PC-9 (cell line): ENCODE data around the gene ATP13A3. TPM values are rescaled to one million over a fixed set of nuclear protein-coding genes. Genes with fewer than 3 reads are reported as not detected.

Experiments used
- BruUV-seq: library from RNA; stranded (reverse); fragments of 400-500 nt; replicated peaks from 2 replicates; lab custom pipeline; 2021; lab: Mats Ljungman, UMichigan
- CTCF ChIA-PET: fragments of 300-600 bp; sonication (Branson Sonifier 250); formaldehyde crosslinking; loops from one replicate; lab custom pipeline; 2022; ENCODE audit warnings: antibody characterized with exemption; lab: Charles Lee
- POLR2A ChIA-PET: fragments of 300-600 bp; sonication (Branson Sonifier 250); formaldehyde crosslinking; loops from one replicate; lab custom pipeline; 2022; ENCODE audit warnings: antibody characterized with exemption; ENCODE audit not compliant: unreplicated experiment; lab: Charles Lee
- DNase-seq, 2 experiments: peaks; one replicate each; pipeline versions ENCODE4 v3.0.0 to v3.0.0-alpha.2; 2015 to 2022; ENCODE audit warnings: mixed read lengths in 1 of 2
- H2AFZ ChIP-seq: fragments of 200-600 bp; sonication (generic); 2 replicates; pipeline ENCODE4 v1.8.1; 2017; ENCODE audit warnings: antibody characterized with exemption
- H3F3A ChIP-seq: fragments of 200-600 bp; sonication (generic); 2 replicates; pipeline ENCODE4 v1.8.1; 2017; ENCODE audit warnings: antibody characterized with exemption, mild to moderate bottlenecking, low read depth; ENCODE audit not compliant: insufficient read depth
- H3K27ac ChIP-seq: fragments of 200-600 bp; sonication (generic); 2 replicates; pipeline ENCODE4 v1.6.1; 2016; ENCODE audit warnings: mixed run types
- H3K27me3 ChIP-seq: fragments of 200-600 bp; sonication (generic); 2 replicates; pipeline ENCODE4 v1.6.1; 2016; ENCODE audit warnings: low read depth, mixed run types; ENCODE audit not compliant: insufficient read depth
- H3K36me3 ChIP-seq: fragments of 200-600 bp; sonication (generic); 2 replicates; pipeline ENCODE4 v1.6.1; 2016; ENCODE audit warnings: low read depth, mixed run types
- H3K4me1 ChIP-seq: fragments of 200-600 bp; sonication (generic); replicated peaks from 2 replicates; pipeline ENCODE4 v1.6.1; 2016; ENCODE audit warnings: mixed run types; ENCODE audit not compliant: insufficient read depth
- H3K4me2 ChIP-seq: fragments of 200-600 bp; sonication (generic); 2 replicates; pipeline ENCODE4 v1.6.1; 2017; ENCODE audit warnings: mixed run types
- H3K4me3 ChIP-seq: fragments of 200-600 bp; sonication (generic); 2 replicates; pipeline ENCODE4 v1.6.1; 2016; ENCODE audit warnings: mixed run types
- H3K79me2 ChIP-seq: fragments of 200-600 bp; sonication (generic); 2 replicates; pipeline ENCODE4 v1.6.1; 2017; ENCODE audit warnings: low read depth, mixed run types
- H3K9me2 ChIP-seq: fragments of 200-600 bp; sonication (generic); 2 replicates; pipeline ENCODE4 v1.8.1; 2017; ENCODE audit warnings: mild to moderate bottlenecking; ENCODE audit not compliant: insufficient read depth
- H3K9me3 ChIP-seq: fragments of 200-600 bp; sonication (generic); 2 replicates; pipeline ENCODE4 v1.8.1; 2016; ENCODE audit warnings: low read depth; ENCODE audit not compliant: insufficient read depth
- H4K20me1 ChIP-seq: fragments of 200-600 bp; sonication (generic); 2 replicates; pipeline ENCODE4 v1.8.1; 2017; ENCODE audit not compliant: insufficient read depth
- EZH2 ChIP-seq: fragments of 200-600 bp; sonication (generic); IDR thresholded peaks from 2 replicates; pipeline ENCODE4 v1.8.0; 2017; ENCODE audit warnings: antibody characterized with exemption, low read depth
- intact Hi-C: fragments of 100-400 bp; cut with micrococcal nuclease; formaldehyde crosslinking; loops from one replicate; pipeline ENCODE4 v1.10.0; 2022; ENCODE audit not compliant: unreplicated experiment
- total RNA-seq: library from RNA; stranded (reverse); gene quantifications from 2 replicates; pipeline ENCODE4 v1.2.3, GENCODE V29; 2021
- TF ChIP-seq, protein P1 (sequence below): fragments of 200-600 bp; sonication (generic); conservative IDR thresholded peaks from 2 replicates; pipeline ENCODE4 v1.6.1; 2017; ENCODE audit warnings: mixed run types, antibody characterized with exemption, mild to moderate bottlenecking, moderate library complexity

ATP13A3 gene
- total RNA-seq, 1 experiment from 2014 or later: 242 TPM

DNA sequence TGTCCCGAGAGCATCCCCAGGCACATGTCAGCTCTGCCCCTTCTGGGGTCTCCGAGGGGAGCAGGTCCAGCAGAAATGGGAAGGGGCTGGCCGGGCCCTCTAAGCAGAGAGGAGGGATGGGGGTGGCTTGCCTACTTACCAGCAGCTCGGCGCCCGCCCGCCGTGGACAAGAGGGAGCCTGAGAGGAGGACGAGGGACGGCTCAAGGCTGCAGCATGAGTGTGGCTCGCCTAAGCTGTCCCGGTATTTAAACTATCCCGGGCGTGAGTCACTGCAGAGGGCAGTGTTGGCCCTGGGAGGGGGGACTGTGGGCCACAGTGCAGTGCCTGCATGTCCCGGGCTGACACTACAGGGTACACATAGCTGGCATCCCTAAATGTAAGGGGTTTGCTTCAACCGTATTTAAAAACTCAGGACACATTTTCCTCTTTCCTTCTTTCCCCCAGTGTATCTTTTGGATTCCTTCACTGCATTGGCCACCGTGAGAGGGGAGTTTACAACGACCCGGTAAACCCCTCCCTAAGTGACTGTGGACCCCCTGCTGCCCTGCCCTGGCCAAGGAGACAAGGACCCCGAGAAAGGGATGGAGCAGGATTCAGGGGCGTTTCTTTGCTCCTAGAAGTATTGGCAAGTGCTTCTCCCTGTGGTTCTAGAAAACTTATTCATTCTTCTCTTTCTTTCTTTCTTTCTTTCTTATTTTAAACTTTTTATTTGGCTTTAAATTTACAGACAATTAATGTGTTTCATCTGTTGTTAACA lies 117.1 kb downstream of the ATP13A3 start, which contains the start of gene LRRC15:
LRRC15 (minus strand) TSS at position 222 of the 758 bp plus-strand sequence. CDS start 8,700 bp downstream, outside the sequence.
- BruUV-seq: no TSS peak
- DNase-seq: peak; percentile 63 to 64
- ChIA-PET CTCF (interaction anchor here (0.7 kb wide), 1 partner anchor 124 kb away, joined by 3 read pairs; no protein-coding TSS in a partner anchor), POLR2A (interaction anchor here (0.6 kb wide), 1 partner anchor 902 kb away, joined by 7 read pairs; the partner anchor contains the start of gene XXYLT1)
- Histone ChIP-seq H3K27ac (no peak within 1 kb of the TSS), H3K9me2 (no peaks in the 10 kb centered on the region), H4K20me1 (no peaks in the 10 kb centered on the region), H3K36me3 (no peaks in the 10 kb centered on the region), H3K9me3 (no peaks in the 10 kb centered on the region), H3K4me3 (no peak within 1 kb of the TSS), H3K4me2 (peak within 1 kb of the TSS; percentile 24; the same call in 1 of the 2 replicates), H3K4me1 (no peaks in the 10 kb centered on the region), H3K79me2 (no peaks in the 10 kb centered on the region), H3K27me3 (peaks cover 59% of the 10 kb centered on the region), H2AFZ (no peak within 1 kb of the TSS), H3F3A (no peaks in the 10 kb centered on the region; the same call in 1 of the 2 replicates)
- intact Hi-C loops: no loop called here
- no peak for TF ChIP-seq EZH2
- TF ChIP-seq, protein P1, sequence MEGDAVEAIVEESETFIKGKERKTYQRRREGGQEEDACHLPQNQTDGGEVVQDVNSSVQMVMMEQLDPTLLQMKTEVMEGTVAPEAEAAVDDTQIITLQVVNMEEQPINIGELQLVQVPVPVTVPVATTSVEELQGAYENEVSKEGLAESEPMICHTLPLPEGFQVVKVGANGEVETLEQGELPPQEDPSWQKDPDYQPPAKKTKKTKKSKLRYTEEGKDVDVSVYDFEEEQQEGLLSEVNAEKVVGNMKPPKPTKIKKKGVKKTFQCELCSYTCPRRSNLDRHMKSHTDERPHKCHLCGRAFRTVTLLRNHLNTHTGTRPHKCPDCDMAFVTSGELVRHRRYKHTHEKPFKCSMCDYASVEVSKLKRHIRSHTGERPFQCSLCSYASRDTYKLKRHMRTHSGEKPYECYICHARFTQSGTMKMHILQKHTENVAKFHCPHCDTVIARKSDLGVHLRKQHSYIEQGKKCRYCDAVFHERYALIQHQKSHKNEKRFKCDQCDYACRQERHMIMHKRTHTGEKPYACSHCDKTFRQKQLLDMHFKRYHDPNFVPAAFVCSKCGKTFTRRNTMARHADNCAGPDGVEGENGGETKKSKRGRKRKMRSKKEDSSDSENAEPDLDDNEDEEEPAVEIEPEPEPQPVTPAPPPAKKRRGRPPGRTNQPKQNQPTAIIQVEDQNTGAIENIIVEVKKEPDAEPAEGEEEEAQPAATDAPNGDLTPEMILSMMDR: no peak

- no peak for TF ChIP-seq EZH2
- TF ChIP-seq, protein P1: no peak
- Histone ChIP-seq H3K79me2 (no peaks in the 10 kb centered on the region), H3K4me3 (no peak overlapping the region), H3K9me2 (no peaks in the 10 kb centered on the region), H3K27me3 (peaks cover 63% of the 10 kb centered on the region), H4K20me1 (no peaks in the 10 kb centered on the region), H2AFZ (no peak overlapping the region), H3K27ac (no peak overlapping the region), H3K9me3 (no peaks in the 10 kb centered on the region), H3K4me2 (no peak overlapping the region), H3K4me1 (no peaks in the 10 kb centered on the region), H3F3A (no peaks in the 10 kb centered on the region; the same call in 1 of the 2 replicates), H3K36me3 (no peaks in the 10 kb centered on the region)
- no TSS peak for BruUV-seq
- no peak for DNase-seq
- intact Hi-C loops: no loop called here
- POLR2A ChIA-PET: interaction anchor here (0.6 kb wide), 1 partner anchor 902 kb away, joined by 7 read pairs; the partner anchor contains the start of gene XXYLT1
- CTCF ChIA-PET: no interaction called here
Measured at GRCh38 chr3:194368918-194369317, 117.9 kb downstream of the ATP13A3 start.

- Histone ChIP-seq H3K4me1 (no peaks in the 10 kb centered on the region), H4K20me1 (no peaks in the 10 kb centered on the region), H3F3A (no peaks in the 10 kb centered on the region; the same call in 1 of the 2 replicates), H3K27me3 (peaks cover 60% of the 10 kb centered on the region), H3K4me2 (no peak overlapping the region), H3K9me2 (no peaks in the 10 kb centered on the region), H2AFZ (no peak overlapping the region), H3K79me2 (no peaks in the 10 kb centered on the region), H3K27ac (no peak overlapping the region), H3K9me3 (no peaks in the 10 kb centered on the region), H3K4me3 (no peak overlapping the region), H3K36me3 (no peaks in the 10 kb centered on the region)
- TF ChIP-seq EZH2: no peak
- TF ChIP-seq, protein P1: no peak
- intact Hi-C loops: no loop called here
- BruUV-seq: no TSS peak
- no peak for DNase-seq
- ChIA-PET POLR2A (no interaction called here), CTCF (no interaction called here)
Measured at GRCh38 chr3:194367992-194368841, 118.6 kb downstream of the ATP13A3 start.
